Measurements from ENCODE around the gene MIAT.

DNA sequence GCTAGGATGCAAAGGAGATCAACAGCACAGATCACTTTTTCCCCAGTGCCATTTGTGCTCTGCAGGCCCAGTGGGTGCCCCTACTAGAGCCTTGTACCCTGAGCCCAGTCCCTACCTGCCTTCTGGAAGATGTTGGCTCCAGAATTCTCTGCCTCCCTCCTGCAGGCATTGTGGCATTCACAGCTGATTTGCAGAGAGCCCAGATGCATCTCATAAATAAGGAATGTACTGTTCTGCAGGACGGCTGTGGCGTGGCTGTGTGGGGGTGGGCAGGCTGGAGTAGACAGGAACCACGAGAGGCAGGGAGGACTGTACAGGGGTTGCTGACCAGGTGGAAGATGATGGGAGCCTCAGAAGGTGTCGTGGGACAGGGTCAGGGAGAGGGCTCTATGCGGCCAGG lies 11.2 kb upstream of the MIAT start:
- no peak for TF ChIP-seq CTCF (conservative IDR thresholded peaks at IDR 0.05 in 1 of 2, IDR thresholded peaks at IDR 0.05 in 1 of 2; ENCODE audit: low read depth in 1 of 2, low read length in 2 of 2)
- TF ChIP-seq EZH2 (IDR thresholded peaks at IDR 0.05; ENCODE audit: low read length, missing control alignments), result no peak
